ENCODE measurements around the gene TSC2.

Gene TSC2

DNA sequence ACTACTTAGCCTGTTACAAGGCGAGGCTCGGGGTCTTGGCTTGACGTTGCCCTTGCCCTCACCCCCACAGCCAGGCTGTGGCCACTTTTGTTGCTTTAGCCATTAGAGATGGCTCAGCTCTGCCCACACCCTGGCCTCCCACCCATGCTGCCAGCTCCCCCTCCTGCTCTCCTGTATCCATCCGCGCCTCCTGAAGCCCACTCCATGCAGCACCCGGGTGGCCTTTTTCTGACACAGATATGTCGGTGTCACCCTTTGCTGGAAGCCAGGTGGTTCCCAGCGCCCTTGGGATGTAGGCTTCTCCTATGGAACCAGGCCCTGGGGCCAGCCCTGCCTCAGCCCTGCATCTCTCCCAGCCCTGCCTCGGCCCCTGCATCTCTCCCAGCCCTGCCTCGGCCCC lies 9.7 kb downstream of the TSC2 start:
- Histone ChIP-seq H3K4me3 (IDR thresholded peaks at IDR 0.05; ENCODE audit: insufficient read depth, low read depth, low read length) (no peak overlapping the region), H3K27me3 (ENCODE audit: insufficient read depth, low read depth) (no peaks in the 10 kb centered on the region), H3K36me3 (ENCODE audit: insufficient read depth) (no peaks in the 10 kb centered on the region), H3K4me1 (ENCODE audit: low read depth, poor library complexity, severe bottlenecking) (no peaks in the 10 kb centered on the region), H3K79me2 (ENCODE audit: insufficient read depth, low read depth) (no peaks in the 10 kb centered on the region), H2AFZ (ENCODE audit: low read depth) (no peak overlapping the region), H3K4me2 (no peak overlapping the region), H3K9ac (no peak overlapping the region), H3K27ac (no peak overlapping the region), H4K20me1 (ENCODE audit: insufficient read depth) (no peaks in the 10 kb centered on the region)
- TF ChIP-seq, protein P1, sequence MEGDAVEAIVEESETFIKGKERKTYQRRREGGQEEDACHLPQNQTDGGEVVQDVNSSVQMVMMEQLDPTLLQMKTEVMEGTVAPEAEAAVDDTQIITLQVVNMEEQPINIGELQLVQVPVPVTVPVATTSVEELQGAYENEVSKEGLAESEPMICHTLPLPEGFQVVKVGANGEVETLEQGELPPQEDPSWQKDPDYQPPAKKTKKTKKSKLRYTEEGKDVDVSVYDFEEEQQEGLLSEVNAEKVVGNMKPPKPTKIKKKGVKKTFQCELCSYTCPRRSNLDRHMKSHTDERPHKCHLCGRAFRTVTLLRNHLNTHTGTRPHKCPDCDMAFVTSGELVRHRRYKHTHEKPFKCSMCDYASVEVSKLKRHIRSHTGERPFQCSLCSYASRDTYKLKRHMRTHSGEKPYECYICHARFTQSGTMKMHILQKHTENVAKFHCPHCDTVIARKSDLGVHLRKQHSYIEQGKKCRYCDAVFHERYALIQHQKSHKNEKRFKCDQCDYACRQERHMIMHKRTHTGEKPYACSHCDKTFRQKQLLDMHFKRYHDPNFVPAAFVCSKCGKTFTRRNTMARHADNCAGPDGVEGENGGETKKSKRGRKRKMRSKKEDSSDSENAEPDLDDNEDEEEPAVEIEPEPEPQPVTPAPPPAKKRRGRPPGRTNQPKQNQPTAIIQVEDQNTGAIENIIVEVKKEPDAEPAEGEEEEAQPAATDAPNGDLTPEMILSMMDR (conservative IDR thresholded peaks at IDR 0.05; ENCODE audit: low read depth, low read length) = no peak

DNA sequence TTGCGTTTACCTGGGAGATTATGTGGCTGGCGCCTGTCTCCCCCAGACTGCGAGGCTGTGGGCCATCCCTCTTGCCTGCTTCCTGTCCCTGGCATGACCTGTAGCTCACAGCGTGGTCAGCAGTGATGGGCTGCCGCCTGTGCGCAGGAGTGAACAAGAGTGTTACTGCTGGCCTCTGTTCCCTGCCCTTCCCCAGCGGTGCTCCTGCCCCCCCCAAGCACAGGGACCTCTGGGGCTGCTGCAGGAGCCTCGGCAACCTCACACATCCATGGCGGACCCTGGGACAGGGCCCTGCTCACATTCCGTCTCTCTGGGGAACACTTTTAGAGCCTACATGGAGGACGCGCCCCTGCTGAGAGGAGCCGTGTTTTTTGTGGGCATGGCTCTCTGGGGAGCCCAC lies 10.6 kb downstream of the TSC2 start:
- H3K4me2 ChIP-seq = no peak overlapping the region
- H3K9ac ChIP-seq = no peak overlapping the region
- no peak overlapping the region for H3K4me3 ChIP-seq (IDR thresholded peaks at IDR 0.05; ENCODE audit: insufficient read depth, low read depth, low read length)
- H3K36me3 ChIP-seq (ENCODE audit: insufficient read depth) = no peaks in the 10 kb centered on the region
- no peak overlapping the region for H2AFZ ChIP-seq (ENCODE audit: low read depth)
- no peaks in the 10 kb centered on the region for H3K27me3 ChIP-seq (ENCODE audit: insufficient read depth, low read depth)
- H3K4me1 ChIP-seq (ENCODE audit: low read depth, poor library complexity, severe bottlenecking) = no peaks in the 10 kb centered on the region
- no peaks in the 10 kb centered on the region for H3K79me2 ChIP-seq (ENCODE audit: insufficient read depth, low read depth)
- TF ChIP-seq, protein P1 (conservative IDR thresholded peaks at IDR 0.05; ENCODE audit: low read depth, low read length) = no peak
- H4K20me1 ChIP-seq (ENCODE audit: insufficient read depth) = no peaks in the 10 kb centered on the region
- H3K27ac ChIP-seq = no peak overlapping the region

DNA sequence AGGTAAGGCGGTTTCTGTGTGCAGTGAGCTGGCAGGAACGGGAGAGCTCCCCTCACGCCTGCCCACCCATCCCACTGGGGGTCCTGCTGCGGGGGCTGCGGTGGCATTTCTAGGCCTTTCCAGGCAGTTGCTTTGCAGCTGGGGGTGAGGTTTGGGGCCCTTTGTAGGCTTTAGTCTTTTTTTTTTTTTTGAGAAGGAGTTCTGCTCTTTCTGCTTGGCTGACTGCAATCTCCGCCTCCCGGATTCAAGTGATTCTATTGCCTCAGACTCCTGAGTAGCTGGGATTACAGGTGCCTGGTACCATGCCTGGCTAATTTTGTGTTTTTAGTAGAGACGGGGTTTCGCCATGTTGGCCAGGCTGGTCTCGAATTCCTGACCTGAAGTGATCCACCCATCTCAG lies 11.1 kb downstream of the TSC2 start:
- Histone ChIP-seq H3K79me2 (ENCODE audit: insufficient read depth, low read depth) (no peaks in the 10 kb centered on the region), H3K27ac (no peak overlapping the region), H3K27me3 (ENCODE audit: insufficient read depth, low read depth) (no peaks in the 10 kb centered on the region), H3K9ac (no peak overlapping the region), H3K36me3 (ENCODE audit: insufficient read depth) (no peaks in the 10 kb centered on the region), H3K4me3 (IDR thresholded peaks at IDR 0.05; ENCODE audit: insufficient read depth, low read depth, low read length) (no peak overlapping the region), H2AFZ (ENCODE audit: low read depth) (no peak overlapping the region), H3K4me2 (no peak overlapping the region), H3K4me1 (ENCODE audit: low read depth, poor library complexity, severe bottlenecking) (no peaks in the 10 kb centered on the region), H4K20me1 (ENCODE audit: insufficient read depth) (no peaks in the 10 kb centered on the region)
- TF ChIP-seq, protein P1 (conservative IDR thresholded peaks at IDR 0.05; ENCODE audit: low read depth, low read length) = no peak

DNA sequence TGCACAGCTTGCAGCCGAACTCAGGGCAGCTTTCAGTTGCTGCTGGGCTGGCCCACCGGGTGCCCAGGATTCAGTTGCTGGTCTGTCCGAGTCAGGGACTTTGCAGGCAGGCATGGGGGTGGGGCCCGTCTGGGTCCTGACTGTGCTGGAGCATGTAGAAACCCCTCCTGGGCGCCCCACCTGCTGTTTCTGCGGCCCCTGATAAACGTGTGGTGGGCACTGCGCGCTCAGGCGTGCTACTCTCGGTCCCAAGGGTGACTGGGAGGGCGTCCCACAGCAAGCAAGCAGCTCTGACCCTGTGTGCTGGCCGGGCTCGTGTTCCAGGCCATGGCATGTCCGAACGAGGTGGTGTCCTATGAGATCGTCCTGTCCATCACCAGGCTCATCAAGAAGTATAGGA lies 12.6 kb downstream of the TSC2 start:
- H4K20me1 ChIP-seq (ENCODE audit: insufficient read depth) = no peaks in the 10 kb centered on the region
- no peaks in the 10 kb centered on the region for H3K4me1 ChIP-seq (ENCODE audit: low read depth, poor library complexity, severe bottlenecking)
- no peak overlapping the region for H3K9ac ChIP-seq
- TF ChIP-seq, protein P1 (conservative IDR thresholded peaks at IDR 0.05; ENCODE audit: low read depth, low read length) = no peak
- no peak overlapping the region for H2AFZ ChIP-seq (ENCODE audit: low read depth)
- H3K4me2 ChIP-seq = no peak overlapping the region
- H3K27ac ChIP-seq = no peak overlapping the region
- H3K4me3 ChIP-seq (IDR thresholded peaks at IDR 0.05; ENCODE audit: insufficient read depth, low read depth, low read length) = no peak overlapping the region
- no peaks in the 10 kb centered on the region for H3K79me2 ChIP-seq (ENCODE audit: insufficient read depth, low read depth)
- no peaks in the 10 kb centered on the region for H3K36me3 ChIP-seq (ENCODE audit: insufficient read depth)
- no peaks in the 10 kb centered on the region for H3K27me3 ChIP-seq (ENCODE audit: insufficient read depth, low read depth)

Measured in KMS-11 (cell line).